Stimulated activated CD8-positive, alpha-beta memory T cell treated with anti-CD3 and anti-CD28 coated beads, Interleukin-15, amount 100 ng/mL, for 1 hour (primary cell): Measurements from ENCODE around the gene CCDC33.

Source experiments
- DNase-seq: peaks from one replicate; pipeline ENCODE4 v3.0.0-alpha.2; 2020; ENCODE audit warnings: low read depth

CCDC33 gene

DNA sequence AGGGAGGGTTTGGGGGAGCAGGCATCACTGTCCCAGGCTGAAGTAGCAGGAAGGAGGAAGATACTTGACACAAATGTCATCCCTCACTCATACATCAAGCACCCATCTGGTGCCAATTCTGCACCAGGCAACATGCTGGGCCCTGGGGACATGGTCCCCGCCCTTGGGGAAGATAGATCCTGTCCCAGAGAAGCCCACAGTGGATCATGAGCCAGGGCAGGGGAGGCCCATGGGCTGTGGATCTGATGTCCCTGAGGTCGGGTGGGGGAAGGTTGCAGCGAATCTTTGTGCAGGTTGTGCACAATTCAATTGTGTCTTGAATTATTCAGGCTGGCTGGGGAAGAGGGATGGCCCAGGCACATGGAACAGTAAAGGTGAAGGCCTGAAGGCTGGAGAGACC, 6.4 kb upstream of the CCDC33 start:
- DNase-seq, result no peak

- DNase-seq, result no peak
Observed at GRCh38 chr15:74231475-74231874, 4.7 kb upstream of the CCDC33 start.

GRCh38 chr15:74233373-74233772, 2.8 kb upstream of the CCDC33 start:
- DNase-seq, result no peak

DNA sequence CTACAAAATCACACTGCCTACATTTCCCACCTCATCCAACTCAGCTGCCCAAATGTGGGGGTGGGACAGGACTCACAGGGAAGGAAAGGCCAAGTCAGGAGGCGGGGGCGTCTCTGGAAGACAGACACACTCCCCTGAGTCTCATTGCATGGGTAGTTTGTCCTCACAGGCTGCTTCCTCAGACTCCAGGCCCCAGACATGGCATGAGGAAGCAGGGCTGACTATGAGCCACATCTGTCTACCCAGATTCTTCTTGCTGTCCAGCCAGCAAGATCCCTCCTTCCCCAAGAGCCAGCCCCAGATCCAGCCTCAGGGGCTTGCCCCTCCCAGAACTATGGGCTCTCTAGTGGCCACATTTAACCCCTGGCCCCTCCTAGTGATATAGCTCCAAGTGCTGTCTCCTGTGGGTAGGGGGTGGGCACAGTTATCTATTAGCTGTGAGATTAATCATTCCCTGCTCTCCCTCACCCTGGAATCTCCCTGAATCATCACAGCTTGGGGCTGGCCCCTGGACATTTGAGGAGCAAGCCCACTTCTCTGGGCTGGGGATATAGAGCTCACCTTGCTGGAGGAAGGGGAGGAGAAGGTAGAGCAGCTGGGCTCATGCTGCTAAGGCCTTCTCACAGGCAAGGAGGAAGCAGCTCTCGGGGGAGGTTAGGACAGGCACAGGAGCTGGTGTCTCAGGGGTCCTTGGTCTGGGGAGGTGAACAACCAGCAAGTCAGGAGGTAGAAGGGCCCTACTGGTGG, 2.1 kb upstream of the CCDC33 start:
- no peak for DNase-seq

DNA sequence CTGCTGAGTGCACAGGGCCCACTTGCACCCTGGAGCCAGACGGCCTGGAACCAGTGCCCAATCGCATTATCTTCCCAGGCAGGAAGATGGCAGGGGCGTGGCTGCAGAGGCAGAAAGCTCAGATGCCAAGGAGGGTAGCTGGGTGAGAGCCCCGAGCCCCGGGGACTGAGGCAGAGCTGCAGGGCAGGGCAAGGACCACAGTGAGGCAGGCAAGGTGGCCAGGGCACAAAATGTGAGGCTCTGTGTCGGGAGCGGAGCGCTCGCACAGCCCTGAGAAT, 1.6 kb upstream of the CCDC33 start:
- no peak for DNase-seq

DNA sequence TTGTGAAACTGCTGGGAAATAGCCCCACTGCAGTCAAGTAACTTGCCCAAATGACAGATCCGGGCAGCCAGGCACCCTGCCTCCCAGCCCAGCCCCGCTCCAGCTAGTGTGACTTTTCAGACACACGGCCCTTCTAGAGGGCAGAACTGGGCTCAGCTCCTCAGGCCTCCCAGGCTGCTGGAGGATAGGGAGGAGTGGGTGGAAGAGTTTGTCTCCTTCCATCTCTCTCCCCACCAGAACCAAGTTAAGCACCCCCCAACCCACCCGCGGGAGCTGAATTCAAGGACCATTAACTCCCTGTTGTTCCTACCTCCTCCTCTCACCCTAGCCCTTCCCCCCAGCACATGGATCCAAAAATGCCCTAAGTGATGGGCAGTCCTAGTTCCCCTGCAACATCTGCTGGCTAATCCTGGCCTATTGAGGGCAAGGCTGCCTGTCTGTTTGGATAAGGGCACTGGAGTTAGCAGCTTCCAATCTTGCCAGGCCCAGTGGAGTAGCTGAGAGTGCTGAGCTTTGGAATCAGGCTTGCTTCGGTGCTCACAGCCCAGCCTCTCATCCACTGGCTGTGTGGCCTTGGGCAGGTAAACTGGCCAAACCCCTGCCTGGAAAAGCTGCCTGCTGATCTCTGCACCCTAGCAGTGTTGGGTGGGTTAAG, 3.1 kb downstream of the CCDC33 start:
- DNase-seq, result no peak

- no peak for DNase-seq
Observed at GRCh38 chr15:74240002-74240568, 4.0 kb downstream of the CCDC33 start.

GRCh38 chr15:74240897-74241614, 4.9 kb downstream of the CCDC33 start:
- DNase-seq, result no peak

GRCh38 chr15:74242441-74243185, 6.5 kb downstream of the CCDC33 start:
- DNase-seq, result no peak

- no peak for DNase-seq
Observed at GRCh38 chr15:74243431-74243830, 7.3 kb downstream of the CCDC33 start.

DNA sequence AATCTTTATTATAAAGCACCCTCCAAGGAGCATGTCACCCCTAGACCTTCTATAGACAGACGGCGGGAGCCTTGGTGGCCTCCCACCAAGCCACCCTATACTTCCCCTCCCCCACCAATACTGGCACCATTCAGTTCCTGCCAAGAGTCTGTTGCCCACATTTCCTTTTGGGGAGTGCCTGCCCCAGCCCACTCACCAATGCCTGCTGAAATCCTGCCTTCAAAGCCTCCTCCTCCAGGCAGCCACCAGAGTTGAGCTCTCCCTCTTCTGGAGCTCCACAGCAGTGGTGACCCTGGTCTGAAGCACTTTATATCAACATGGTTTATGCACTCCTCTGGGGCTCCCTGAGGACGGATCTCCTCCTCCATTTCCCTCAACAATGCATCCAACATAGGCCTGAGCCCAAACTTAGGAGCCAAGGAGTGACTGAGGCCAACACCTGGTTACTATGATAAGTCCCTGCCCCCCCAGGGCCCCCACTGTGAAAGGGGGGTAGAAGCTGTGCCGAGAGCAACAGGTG, 8.8 kb downstream of the CCDC33 start:
- no peak for DNase-seq

GRCh38 chr15:74245342-74245931, 9.3 kb downstream of the CCDC33 start:
- DNase-seq, result no peak

DNA sequence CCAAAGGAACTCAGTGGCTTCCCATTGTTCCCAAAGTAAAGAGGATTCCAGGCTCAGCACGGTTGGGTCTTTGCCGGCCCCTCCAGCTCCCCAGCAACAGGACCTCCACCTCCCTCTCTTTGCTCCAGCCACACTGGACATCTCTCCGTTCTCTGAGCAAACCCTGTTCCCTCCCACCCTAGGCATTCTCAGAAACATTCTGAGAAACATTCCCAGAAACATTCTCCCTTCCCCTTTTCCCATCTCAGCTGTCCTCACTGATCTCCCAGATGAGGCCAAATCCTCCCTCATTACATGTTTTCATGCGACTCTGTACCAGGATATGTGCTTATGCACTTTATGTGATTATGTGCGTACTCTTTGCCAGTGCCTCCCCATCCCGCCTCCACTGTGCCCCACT, 14.1 kb downstream of the CCDC33 start:
- no peak for DNase-seq

DNA sequence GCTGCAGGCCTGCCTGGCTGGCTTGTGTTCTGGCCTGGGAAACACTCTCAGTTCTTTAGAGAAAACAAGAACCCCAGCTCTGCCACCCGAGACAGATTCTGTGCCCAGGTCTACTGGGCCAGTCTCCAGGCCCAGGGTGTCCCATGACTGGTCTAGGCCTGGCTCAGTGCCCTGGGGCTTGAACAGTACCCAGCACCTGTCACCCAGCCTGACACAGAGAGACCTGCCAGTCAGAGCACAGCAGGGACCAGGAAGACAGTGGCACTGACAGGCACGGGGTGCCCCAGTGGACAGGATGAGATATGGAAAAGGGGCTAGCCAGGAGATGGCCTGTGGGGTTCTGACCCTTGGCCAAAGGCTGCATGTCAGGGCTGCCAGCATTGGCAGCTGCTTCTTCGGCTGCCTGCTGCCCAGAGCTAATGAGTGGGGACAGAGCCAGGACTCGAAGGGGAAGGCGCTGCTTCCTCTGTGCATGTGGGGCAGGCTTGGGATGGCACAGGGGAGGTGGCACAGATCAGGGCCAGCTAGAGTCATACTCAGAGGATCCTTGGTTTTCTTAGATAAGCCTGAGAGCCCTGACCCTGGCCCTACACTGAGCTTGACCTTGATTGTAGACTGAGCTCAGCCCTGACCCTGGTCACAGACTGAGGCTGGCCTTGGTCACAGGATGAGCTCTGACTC, 15.1 kb downstream of the CCDC33 start:
- DNase-seq, result no peak

- DNase-seq, result no peak
Observed at GRCh38 chr15:74252291-74252690, 16.2 kb downstream of the CCDC33 start.

- no peak for DNase-seq
Observed at GRCh38 chr15:74252721-74253120, 16.6 kb downstream of the CCDC33 start.

DNA sequence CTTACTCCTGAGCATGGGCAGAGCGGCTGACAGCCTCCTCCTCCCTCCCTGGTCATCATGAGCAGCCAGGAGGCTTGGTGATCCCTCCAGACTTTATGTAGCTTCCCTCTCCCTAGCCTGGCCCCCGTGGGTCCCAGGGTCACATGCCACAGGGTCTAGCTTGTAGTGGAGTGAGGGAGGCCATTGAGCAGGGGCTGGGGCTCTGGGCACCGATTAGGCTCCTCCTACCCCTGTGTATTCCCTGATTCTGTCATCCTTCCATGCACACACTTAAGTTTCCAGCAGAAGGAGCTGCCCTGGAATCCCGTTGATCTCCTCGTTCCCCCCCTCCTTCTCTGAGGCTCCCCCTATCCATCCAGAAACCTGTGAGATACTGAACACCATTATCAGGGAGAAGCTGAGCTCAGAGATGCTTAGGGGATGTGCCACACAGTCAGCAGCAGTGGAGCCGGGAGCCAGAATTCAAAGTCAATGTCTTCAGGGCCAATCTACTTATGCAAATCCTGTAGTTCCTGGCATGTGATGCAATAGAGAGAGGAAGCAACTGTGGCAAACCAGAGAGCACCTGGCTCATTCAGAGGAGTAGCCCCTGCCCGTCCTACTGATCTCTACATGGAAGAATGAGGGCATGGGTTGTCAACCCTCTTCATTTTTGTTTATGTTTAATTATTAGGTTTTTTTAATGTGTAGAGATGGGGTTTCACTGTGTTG, 17.2 kb downstream of the CCDC33 start:
- DNase-seq, result no peak

GRCh38 chr15:74257105-74257504, 21.0 kb downstream of the CCDC33 start:
- DNase-seq, result no peak

- DNase-seq, result no peak
Observed at GRCh38 chr15:74257623-74258022, 21.5 kb downstream of the CCDC33 start.

- DNase-seq, result no peak
Observed at GRCh38 chr15:74258456-74259291, 22.5 kb downstream of the CCDC33 start.
